Right hindlimb (tissue), 1 donor: ENCODE data around the gene ODC1.
A peak's percentile ranks its signal among the peaks of the same experiment; 100 is the strongest.
"Not testable (repeated sequence)": the region's sequence is repeated elsewhere in the genome, so short reads cannot be mapped to it uniquely, and the experiment has no call there.

Experiments used
- DNase-seq: peaks from one replicate; pipeline ENCODE4 v3.0.0-alpha.2; 2018

ODC1 gene

GRCh38 chr2:10452312-10452711 is 4.2 kb upstream of the ODC1 start:
- no peak for DNase-seq

GRCh38 chr2:10451819-10452218 is 3.7 kb upstream of the ODC1 start:
- no peak for DNase-seq

- no peak for DNase-seq
These were observed 1.9 kb upstream of the ODC1 start for GRCh38 chr2:10449838-10450691.

GRCh38 chr2:10449486-10449831 is 1.3 kb upstream of the ODC1 start:
- no peak for DNase-seq

GRCh38 chr2:10448576-10449485 is 704 bp upstream of the ODC1 start:
- no peak for DNase-seq

- no peak for DNase-seq
These were observed 730 bp downstream of the ODC1 start for GRCh38 chr2:10447300-10447894.

GRCh38 chr2:10446631-10447030 is 1.5 kb downstream of the ODC1 start:
- DNase-seq = no peak

GRCh38 chr2:10444463-10444862 is 3.7 kb downstream of the ODC1 start:
- no peak for DNase-seq

- DNase-seq = not testable (repeated sequence)
These were observed 5.5 kb downstream of the ODC1 start for GRCh38 chr2:10442469-10443126.

- DNase-seq = no peak
These were observed 6.2 kb downstream of the ODC1 start for GRCh38 chr2:10441948-10442347.

- DNase-seq = no peak
These were observed 7.4 kb downstream of the ODC1 start for GRCh38 chr2:10440736-10441135.

GRCh38 chr2:10439971-10440370 is 8.2 kb downstream of the ODC1 start:
- no peak for DNase-seq

GRCh38 chr2:10439185-10439879 is 8.8 kb downstream of the ODC1 start:
- DNase-seq = no peak

- DNase-seq = no peak
These were observed 9.4 kb downstream of the ODC1 start for GRCh38 chr2:10438688-10439087.

- DNase-seq = no peak
These were observed 10.3 kb downstream of the ODC1 start for GRCh38 chr2:10437806-10438205.

GRCh38 chr2:10436583-10437110 is 11.5 kb downstream of the ODC1 start:
- DNase-seq = no peak

- no peak for DNase-seq
These were observed 12.3 kb downstream of the ODC1 start for GRCh38 chr2:10435820-10436204.

GRCh38 chr2:10434886-10435819 is 13.0 kb downstream of the ODC1 start:
- peak; percentile 90 for DNase-seq

- DNase-seq = no peak
These were observed 13.9 kb downstream of the ODC1 start for GRCh38 chr2:10433947-10434885.
